Measurements from ENCODE around the gene PREX1. TPM values are rescaled to one million over a fixed set of nuclear protein-coding genes. Genes with fewer than 3 reads are reported as not detected.

Gene PREX1
- total RNA-seq, 1 donor from 2014 or later: 2.9 TPM

- no peaks in the 10 kb centered on the region for H3K9me3 Mint-ChIP-seq (ENCODE audit: low read depth)
- H3K36me3 Mint-ChIP-seq (ENCODE audit: insufficient read depth): no peaks in the 10 kb centered on the region
- DNase-seq (ENCODE audit: low spot score, unreplicated experiment): no peak
- TF ChIP-seq CTCF (IDR thresholded peaks at IDR 0.05; ENCODE audit: unreplicated experiment): no peak
- H3K27me3 Mint-ChIP-seq: no peaks in the 10 kb centered on the region
- peaks cover 8% of the 10 kb centered on the region for H3K4me1 Mint-ChIP-seq (ENCODE audit: low read depth)
- H3K27ac Mint-ChIP-seq: no peak overlapping the region
- H3K4me3 Mint-ChIP-seq (ENCODE audit: low read depth): no peak overlapping the region
Observed at GRCh38 chr20:48724891-48725554, 102.8 kb downstream of the PREX1 start.

GRCh38 chr20:48724382-48724781, 103.4 kb downstream of the PREX1 start:
- Mint-ChIP-seq H3K27ac (no peak overlapping the region), H3K4me3 (ENCODE audit: low read depth) (no peak overlapping the region), H3K9me3 (ENCODE audit: low read depth) (no peaks in the 10 kb centered on the region), H3K27me3 (no peaks in the 10 kb centered on the region), H3K36me3 (ENCODE audit: insufficient read depth) (no peaks in the 10 kb centered on the region), H3K4me1 (ENCODE audit: low read depth) (peaks cover 7% of the 10 kb centered on the region)
- no peak for DNase-seq (ENCODE audit: low spot score, unreplicated experiment)
- no peak for TF ChIP-seq CTCF (IDR thresholded peaks at IDR 0.05; ENCODE audit: unreplicated experiment)

GRCh38 chr20:48723308-48724264, 104.2 kb downstream of the PREX1 start:
- Mint-ChIP-seq H3K4me1 (ENCODE audit: low read depth) (peaks cover 7% of the 10 kb centered on the region), H3K27ac (no peak overlapping the region), H3K36me3 (ENCODE audit: insufficient read depth) (no peaks in the 10 kb centered on the region), H3K4me3 (ENCODE audit: low read depth) (no peak overlapping the region), H3K27me3 (no peaks in the 10 kb centered on the region), H3K9me3 (ENCODE audit: low read depth) (no peaks in the 10 kb centered on the region)
- no peak for DNase-seq (ENCODE audit: low spot score, unreplicated experiment)
- no peak for TF ChIP-seq CTCF (IDR thresholded peaks at IDR 0.05; ENCODE audit: unreplicated experiment)

GRCh38 chr20:48722737-48723191, 105.0 kb downstream of the PREX1 start:
- Mint-ChIP-seq H3K4me1 (ENCODE audit: low read depth) (peaks cover 7% of the 10 kb centered on the region), H3K4me3 (ENCODE audit: low read depth) (no peak overlapping the region), H3K27me3 (no peaks in the 10 kb centered on the region), H3K27ac (no peak overlapping the region), H3K36me3 (ENCODE audit: insufficient read depth) (no peaks in the 10 kb centered on the region), H3K9me3 (ENCODE audit: low read depth) (no peaks in the 10 kb centered on the region)
- no peak for DNase-seq (ENCODE audit: low spot score, unreplicated experiment)
- TF ChIP-seq CTCF (IDR thresholded peaks at IDR 0.05; ENCODE audit: unreplicated experiment): no peak

GRCh38 chr20:48722002-48722731, 105.6 kb downstream of the PREX1 start:
- DNase-seq (ENCODE audit: low spot score, unreplicated experiment): no peak
- Mint-ChIP-seq H3K9me3 (ENCODE audit: low read depth) (no peaks in the 10 kb centered on the region), H3K27me3 (no peaks in the 10 kb centered on the region), H3K27ac (no peak overlapping the region), H3K4me3 (ENCODE audit: low read depth) (no peak overlapping the region), H3K36me3 (ENCODE audit: insufficient read depth) (no peaks in the 10 kb centered on the region), H3K4me1 (ENCODE audit: low read depth) (peaks cover 7% of the 10 kb centered on the region)
- TF ChIP-seq CTCF (IDR thresholded peaks at IDR 0.05; ENCODE audit: unreplicated experiment): no peak

Data from progenitor cell of endocrine pancreas (in vitro differentiated cells).